GM21528 (cell line): ENCODE measurements around the gene PCDHB13.
"Not testable (repeated sequence)": the region's sequence is repeated elsewhere in the genome, so short reads cannot be mapped to it uniquely, and the experiment has no call there.

Source experiments
- ATAC-seq: cut with Tn5 transposase; IDR thresholded peaks from one replicate; pipeline ENCODE4 v1.9.1; 2021; ENCODE audit warnings: mild to moderate bottlenecking, moderate library complexity; ENCODE audit not compliant: unreplicated experiment, low FRiP score

Gene PCDHB13

DNA sequence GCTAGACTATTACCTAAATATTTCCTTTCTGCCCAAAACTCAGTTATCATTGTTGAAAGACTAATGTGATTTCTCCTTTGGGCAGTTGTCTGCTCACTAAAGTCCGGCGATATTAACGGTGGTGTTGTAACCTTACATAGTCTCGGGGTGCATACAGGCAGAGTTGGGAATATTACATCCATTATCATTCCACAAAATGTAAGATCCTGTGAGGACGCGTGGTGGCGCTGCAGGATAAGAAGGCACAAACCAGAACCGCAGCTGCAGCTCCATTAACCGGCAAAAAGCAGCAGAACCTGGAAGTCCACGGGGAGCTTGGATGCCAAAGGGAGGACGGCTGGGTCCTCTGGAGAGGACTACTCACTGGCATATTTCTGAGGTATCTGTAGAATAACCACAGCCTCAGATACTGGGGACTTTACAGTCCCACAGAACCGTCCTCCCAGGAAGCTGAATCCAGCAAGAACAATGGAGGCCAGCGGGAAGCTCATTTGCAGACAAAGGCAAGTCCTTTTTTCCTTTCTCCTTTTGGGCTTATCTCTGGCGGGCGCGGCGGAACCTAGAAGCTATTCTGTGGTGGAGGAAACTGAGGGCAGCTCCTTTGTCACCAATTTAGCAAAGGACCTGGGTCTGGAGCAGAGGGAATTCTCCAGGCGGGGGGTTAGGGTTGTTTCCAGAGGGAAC lies at the start of gene PCDHB13:
PCDHB13 (plus strand) TSS at position 264 of the 684 bp plus-strand sequence; CDS start at position 469, 205 bp downstream.
- ATAC-seq = not testable (repeated sequence)

DNA sequence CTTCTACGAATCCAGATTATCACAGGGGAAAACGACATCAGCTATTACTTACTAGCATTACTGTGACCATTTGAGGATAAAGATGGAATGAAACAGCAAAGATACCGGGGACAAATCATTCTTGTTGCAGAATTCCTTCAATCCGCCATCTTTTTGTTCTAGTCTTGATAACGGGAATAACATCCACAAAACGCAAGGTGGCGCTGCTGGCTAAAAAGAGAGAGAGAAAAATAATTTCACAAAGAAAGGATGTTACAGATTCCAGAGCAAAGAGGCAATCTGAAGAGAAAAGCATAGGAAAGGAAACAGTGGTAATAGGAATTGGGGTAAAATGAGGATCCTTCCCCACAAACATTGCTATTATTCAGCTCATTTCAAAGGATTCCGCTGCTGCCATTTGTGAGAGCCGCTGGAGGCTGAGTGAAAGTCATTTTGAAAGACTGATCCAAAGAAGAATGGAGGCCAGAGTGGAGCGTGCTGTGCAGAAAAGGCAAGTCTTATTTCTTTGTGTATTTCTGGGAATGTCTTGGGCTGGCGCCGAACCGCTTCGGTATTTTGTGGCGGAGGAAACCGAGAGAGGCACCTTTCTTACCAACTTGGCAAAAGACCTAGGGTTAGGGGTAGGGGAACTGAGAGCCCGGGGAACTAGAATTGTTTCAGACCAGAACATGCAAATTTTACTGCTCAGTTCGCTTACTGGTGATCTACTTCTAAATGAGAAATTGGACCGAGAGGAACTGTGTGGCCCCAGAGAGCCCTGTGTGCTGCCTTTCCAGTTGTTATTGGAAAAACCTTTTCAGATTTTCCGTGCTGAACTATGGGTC lies 41.1 kb upstream of the PCDHB13 start, which contains the start of gene PCDHB7:
PCDHB7 (plus strand) TSS at position 264 of the 824 bp plus-strand sequence; CDS start at position 456, 192 bp downstream.
- ATAC-seq = no peak

DNA sequence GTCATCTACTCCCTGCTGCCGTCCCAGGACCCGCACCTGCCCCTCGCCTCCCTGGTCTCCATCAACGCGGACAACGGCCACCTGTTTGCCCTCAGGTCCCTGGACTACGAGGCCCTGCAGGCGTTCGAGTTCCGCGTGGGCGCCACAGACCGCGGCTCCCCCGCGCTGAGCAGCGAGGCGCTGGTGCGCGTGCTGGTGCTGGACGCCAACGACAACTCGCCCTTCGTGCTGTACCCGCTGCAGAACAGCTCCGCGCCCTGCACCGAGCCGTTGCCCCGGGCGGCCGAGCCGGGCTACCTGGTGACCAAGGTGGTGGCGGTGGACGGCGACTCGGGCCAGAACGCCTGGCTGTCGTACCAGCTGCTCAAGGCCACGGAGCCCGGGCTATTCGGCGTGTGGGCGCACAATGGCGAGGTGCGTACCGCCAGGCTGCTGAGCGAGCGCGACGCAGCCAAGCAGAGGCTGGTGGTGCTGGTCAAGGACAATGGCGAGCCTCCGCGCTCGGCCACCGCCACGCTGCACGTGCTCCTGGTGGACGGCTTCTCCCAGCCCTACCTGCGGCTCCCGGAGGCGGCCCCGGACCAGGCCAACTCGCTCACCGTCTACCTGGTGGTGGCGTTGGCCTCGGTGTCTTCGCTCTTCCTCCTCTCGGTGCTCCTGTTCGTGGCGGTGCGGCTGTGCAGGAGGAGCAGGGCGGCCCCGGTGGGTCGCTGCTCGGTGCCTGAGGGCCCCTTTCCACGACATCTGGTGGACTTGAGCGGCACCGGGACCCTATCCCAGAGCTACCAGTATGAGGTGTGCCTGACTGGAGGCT lies 39.2 kb upstream of the PCDHB13 start:
- not testable (repeated sequence) for ATAC-seq

DNA sequence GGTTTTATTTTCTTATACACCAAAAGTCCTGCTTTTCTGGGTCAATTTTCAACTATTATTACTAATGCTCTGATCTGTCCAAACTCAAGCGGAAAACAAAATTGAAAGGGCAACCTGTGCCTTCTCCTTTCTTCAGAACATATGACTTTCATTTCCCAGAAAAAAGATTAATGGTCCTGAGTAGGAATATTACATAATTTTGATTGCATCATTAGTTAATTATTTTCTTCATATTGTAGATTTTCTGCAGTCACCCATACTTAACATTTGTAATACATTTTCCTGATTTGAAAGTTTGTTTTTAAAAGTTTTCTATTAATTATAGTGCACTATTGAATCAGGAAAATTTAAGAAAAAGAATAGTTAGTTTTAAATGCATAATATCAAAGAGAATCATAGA lies 37.8 kb upstream of the PCDHB13 start:
- ATAC-seq = no peak

DNA sequence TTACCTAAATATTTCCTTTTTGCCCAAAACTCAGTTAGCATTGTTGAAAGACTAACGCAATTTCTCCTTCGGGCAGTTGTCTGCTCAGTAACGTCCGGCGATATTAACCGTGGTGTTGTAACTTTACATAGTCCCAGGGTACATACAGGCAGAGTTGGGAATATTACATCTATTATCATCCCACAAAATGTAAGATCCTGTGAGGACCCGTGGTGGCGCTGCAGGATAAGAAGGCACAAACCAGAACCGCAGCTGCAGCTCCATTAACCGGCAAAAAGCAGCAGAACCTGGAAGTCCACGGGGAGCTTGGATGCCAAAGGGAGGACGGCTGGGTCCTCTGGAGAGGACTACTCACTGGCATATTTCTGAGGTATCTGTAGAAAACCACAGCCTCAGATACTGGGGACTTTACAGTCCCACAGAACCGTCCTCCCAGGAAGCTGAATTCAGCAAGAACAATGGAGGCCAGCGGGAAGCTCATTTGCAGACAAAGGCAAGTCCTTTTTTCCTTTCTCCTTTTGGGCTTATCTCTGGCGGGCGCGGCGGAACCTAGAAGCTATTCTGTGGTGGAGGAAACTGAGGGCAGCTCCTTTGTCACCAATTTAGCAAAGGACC lies 36.0 kb upstream of the PCDHB13 start, which contains the start of gene PCDHB8:
PCDHB8 (plus strand) TSS at position 214 of the 615 bp plus-strand sequence; CDS start at position 459, 245 bp downstream.
- ATAC-seq = not testable (repeated sequence)

DNA sequence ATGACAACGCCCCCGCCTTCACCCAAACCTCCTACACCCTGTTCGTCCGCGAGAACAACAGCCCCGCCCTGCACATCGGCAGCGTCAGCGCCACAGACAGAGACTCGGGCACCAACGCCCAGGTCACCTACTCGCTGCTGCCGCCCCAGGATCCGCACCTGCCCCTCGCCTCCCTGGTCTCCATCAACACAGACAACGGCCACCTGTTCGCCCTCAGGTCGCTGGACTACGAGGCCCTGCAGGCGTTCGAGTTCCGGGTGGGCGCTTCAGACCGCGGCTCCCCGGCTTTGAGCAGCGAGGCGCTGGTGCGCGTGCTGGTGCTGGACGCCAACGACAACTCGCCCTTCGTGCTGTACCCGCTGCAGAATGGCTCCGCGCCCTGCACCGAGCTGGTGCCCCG lies 34.3 kb upstream of the PCDHB13 start:
- ATAC-seq = not testable (repeated sequence)

DNA sequence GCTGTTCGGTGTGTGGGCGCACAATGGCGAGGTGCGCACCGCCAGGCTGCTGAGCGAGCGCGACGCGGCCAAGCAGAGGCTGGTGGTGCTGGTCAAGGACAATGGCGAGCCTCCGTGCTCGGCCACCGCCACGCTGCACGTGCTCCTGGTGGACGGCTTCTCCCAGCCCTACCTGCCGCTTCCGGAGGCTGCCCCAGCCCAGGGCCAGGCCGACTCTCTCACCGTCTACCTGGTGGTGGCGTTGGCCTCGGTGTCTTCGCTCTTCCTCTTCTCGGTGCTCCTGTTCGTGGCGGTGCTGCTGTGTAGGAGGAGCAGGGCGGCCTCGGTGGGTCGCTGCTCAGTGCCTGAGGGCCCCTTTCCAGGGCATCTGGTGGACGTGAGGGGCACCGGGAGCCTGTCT lies 33.8 kb upstream of the PCDHB13 start:
- not testable (repeated sequence) for ATAC-seq

DNA sequence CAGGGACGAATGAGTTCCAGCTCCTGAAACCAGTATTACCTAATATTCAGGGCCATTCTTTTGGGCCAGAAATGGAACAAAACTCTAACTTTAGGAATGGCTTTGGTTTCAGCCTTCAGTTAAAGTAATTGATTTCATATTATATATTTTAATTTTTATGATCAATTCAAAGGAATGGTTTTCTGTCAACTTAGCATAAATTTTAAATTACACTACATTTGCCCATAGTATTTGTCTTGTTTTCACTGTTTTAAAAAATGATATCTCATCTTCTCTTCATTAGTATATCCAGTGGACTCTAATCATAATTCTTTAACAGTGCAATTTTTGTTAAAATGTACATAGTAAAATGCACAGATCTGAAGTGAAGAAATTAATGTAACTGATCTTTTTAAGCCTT lies 33.4 kb upstream of the PCDHB13 start:
- no peak for ATAC-seq

DNA sequence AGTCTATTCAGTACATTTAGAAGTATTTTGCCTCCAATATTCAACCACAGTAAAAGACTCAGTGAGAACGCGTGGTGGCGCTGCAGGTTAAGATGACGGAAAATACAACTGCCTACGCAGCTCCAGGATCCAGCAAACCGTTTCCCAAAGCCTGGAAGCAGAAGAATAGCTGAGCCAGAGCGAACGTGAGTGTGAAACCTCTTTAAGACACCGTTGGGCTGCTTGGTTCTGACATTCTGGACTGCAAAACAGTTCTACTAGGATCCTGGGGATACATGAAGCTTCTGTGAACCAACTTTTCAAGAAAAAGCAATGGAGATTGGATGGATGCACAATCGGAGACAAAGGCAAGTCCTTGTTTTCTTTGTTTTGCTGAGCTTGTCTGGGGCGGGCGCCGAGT lies 31.5 kb upstream of the PCDHB13 start, which contains the start of gene PCDHB16:
PCDHB16 (plus strand) TSS at position 140 of the 400 bp plus-strand sequence; CDS start at position 313, 173 bp downstream.
- no peak for ATAC-seq

DNA sequence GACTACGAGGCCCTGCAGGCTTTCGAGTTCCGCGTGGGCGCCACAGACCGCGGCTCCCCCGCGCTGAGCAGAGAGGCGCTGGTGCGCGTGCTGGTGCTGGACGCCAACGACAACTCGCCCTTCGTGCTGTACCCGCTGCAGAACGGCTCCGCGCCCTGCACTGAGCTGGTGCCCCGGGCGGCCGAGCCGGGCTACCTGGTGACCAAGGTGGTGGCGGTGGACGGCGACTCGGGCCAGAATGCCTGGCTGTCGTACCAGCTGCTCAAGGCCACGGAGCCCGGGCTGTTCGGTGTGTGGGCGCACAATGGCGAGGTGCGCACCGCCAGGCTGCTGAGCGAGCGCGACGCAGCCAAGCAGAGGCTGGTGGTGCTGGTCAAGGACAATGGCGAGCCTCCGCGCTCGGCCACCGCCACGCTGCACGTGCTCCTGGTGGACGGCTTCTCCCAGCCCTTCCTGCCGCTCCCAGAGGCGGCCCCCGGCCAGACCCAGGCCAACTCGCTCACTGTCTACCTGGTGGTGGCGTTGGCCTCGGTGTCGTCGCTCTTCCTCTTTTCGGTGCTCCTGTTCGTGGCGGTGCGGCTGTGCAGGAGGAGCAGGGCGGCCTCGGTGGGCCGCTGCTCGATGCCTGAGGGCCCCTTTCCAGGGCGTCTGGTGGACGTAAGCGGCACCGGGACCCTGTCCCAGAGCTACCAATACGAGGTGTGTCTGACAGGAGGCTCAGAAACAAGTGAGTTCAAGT lies 29.4 kb upstream of the PCDHB13 start:
- ATAC-seq = not testable (repeated sequence)

DNA sequence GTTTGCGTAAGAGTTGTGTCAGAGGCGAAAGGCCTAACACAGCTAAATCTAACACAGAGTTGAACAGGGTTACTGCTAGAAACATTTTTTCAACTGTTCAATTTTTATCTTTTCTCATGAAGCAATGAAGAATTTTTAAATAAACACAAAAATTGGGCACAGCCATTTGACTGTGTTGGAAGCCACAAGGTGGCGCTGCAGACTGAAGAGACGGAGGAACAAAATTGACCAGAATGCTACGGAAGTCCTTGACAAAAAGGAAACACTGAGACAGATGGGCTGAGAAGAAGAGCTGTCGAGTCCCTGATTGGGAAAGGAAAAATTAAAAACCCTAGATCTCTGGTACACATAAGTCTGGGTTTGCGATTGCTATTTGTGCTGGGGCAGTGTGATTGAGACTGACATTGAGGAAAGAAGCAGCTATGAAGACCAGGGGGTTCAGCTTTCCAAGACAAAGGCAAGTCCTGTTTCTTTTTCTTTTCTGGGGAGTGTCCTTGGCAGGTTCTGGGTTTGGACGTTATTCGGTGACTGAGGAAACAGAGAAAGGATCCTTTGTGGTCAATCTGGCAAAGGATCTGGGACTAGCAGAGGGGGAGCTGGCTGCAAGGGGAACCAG lies 26.7 kb upstream of the PCDHB13 start, which contains the start of gene PCDHB9:
PCDHB9 (plus strand) TSS at position 265 of the 616 bp plus-strand sequence; CDS start at position 423, 158 bp downstream.
- ATAC-seq = no peak

DNA sequence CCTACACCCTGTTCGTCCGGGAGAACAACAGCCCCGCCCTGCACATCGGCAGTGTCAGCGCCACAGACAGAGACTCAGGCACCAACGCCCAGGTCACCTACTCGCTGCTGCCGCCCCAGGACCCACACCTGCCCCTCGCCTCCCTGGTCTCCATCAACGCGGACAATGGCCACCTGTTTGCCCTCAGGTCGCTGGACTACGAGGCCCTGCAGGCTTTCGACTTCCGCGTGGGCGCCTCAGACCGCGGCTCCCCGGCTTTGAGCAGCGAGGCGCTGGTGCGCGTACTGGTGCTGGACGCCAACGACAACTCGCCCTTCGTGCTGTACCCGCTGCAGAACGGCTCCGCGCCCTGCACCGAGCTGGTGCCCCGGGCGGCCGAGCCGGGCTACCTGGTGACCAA lies 25.0 kb upstream of the PCDHB13 start:
- not testable (repeated sequence) for ATAC-seq

DNA sequence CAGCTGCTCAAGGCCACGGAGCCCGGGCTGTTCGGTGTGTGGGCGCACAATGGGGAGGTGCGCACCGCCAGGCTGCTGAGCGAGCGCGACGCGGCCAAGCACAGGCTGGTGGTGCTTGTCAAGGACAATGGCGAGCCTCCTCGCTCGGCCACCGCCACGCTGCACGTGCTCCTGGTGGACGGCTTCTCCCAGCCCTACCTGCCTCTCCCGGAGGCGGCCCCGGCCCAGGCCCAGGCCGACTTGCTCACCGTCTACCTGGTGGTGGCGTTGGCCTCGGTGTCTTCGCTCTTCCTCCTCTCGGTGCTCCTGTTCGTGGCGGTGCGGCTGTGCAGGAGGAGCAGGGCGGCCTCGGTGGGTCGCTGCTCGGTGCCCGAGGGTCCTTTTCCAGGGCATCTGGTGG lies 24.6 kb upstream of the PCDHB13 start:
- not testable (repeated sequence) for ATAC-seq

DNA sequence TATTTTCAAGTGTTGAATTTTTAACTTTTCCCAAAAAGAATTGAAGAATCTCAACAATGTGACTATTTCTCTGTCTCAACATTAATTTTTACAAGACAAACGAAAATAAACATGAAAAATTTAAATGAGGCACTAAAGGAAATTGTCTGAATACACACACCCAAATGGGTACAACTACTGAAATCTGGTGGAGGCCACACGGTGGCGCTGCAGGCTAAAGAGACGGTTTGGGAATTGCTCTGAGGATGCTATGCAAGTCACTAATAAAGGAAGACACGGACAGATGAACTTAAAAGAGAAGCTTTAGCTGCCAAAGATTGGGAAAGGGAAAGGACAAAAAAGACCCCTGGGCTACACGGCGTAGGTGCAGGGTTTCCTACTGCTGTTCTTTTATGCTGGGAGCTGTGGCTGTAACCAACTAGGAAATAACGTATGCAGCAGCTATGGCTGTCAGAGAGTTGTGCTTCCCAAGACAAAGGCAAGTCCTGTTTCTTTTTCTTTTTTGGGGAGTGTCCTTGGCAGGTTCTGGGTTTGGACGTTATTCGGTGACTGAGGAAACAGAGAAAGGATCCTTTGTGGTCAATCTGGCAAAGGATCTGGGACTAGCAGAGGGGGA lies 21.5 kb upstream of the PCDHB13 start, which contains the start of gene PCDHB10:
PCDHB10 (plus strand) TSS at position 244 of the 616 bp plus-strand sequence; CDS start at position 444, 200 bp downstream.
- ATAC-seq = no peak

DNA sequence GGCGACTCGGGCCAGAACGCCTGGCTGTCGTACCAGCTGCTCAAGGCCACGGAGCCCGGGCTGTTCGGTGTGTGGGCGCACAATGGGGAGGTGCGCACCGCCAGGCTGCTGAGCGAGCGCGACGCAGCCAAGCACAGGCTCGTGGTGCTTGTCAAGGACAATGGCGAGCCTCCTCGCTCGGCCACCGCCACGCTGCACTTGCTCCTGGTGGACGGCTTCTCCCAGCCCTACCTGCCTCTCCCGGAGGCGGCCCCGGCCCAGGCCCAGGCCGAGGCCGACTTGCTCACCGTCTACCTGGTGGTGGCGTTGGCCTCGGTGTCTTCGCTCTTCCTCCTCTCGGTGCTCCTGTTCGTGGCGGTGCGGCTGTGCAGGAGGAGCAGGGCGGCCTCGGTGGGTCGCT lies 19.4 kb upstream of the PCDHB13 start:
- not testable (repeated sequence) for ATAC-seq

DNA sequence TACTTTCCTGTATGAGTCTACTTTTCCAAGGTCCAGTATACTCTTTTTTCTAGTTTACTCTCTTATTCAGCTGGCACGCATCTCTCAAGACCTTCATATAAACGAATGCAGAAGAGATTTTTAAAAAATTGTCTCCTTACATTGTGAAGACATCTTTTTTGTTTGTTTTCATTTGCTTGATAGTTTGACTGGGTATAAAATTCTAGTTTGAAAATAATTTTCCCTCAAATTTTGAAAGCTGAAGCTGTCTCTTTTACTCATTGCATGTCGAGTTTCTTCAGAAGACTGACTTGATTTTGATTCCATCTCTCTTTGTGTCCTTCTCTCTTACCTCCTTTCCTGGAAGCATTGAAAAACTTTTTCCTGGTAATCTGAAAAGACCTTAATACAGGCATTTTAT lies 17.4 kb upstream of the PCDHB13 start:
- ATAC-seq = no peak

DNA sequence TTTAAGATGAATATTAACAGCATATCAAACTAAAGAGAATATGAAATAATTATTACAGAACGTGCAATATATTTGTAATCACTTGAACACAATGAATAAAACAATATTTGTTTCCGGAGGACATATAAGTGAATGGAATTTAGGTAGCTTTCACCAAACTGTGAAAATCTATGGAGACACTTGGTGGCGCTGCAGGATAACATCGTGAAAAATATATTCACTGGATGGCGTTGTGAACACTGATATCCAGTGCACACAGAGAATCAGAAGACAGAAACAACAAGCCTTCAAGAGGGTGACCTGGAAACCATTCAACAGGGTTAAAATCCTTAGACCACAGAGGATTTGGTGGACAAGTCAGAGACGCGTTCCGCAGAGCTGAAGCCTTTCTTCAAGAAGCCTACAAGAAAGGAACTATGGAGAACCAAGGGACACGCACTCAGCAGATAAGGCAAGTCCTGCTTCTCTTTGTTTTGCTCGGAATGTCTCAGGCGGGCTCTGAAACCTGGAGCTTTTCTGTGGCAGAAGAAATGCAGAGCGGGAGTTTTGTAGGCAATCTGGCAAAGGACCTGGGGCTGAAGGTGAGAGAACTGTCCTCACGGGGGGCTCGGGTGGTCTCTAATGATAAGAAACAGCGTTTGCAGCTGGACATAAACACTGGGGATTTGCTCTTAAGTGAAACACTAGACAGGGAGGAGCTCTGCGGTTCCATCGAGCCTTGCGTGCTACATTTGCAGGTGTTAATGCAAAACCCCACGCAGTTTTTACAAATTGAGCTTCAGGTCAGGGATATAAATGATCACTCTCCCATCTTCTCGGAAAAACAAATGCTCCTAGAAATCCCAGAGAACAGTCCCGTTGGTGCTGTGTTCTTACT lies 14.1 kb upstream of the PCDHB13 start, which contains the start of gene PCDHB11:
PCDHB11 (plus strand) TSS at position 269 of the 877 bp plus-strand sequence; CDS start at position 417, 148 bp downstream.
- ATAC-seq = no peak
